ENCODE results near the gene LRRC37A3.
A peak's percentile ranks its signal among the peaks of the same experiment; 100 is the strongest.
"Not testable (repeated sequence)": the region's sequence is repeated elsewhere in the genome, so short reads cannot be mapped to it uniquely, and the experiment has no call there.

LRRC37A3 gene

GRCh38 chr17:64909511-64910190 lies 9.6 kb downstream of the LRRC37A3 start:
- not testable (repeated sequence) for H3K27me3 ChIP-seq (replicated peaks; ENCODE audit: control insufficient read depth, insufficient read depth, low read length, poor library complexity, severe bottlenecking); DNase-seq; H3K9me3 ChIP-seq (ENCODE audit: control insufficient read depth, low read length); H3K36me3 ChIP-seq (ENCODE audit: control insufficient read depth, insufficient read depth, low read length); H3K4me3 ChIP-seq (ENCODE audit: insufficient read depth, low read depth, low read length, poor library complexity, severe bottlenecking); H3K4me1 ChIP-seq (ENCODE audit: control insufficient read depth, insufficient read depth, low read length, poor library complexity, severe bottlenecking); H3K27ac ChIP-seq (ENCODE audit: insufficient read depth, low read length, poor library complexity, severe bottlenecking)

- H3K9me3 ChIP-seq (ENCODE audit: control insufficient read depth, low read length); H3K27ac ChIP-seq (ENCODE audit: insufficient read depth, low read length, poor library complexity, severe bottlenecking); H3K4me1 ChIP-seq (ENCODE audit: control insufficient read depth, insufficient read depth, low read length, poor library complexity, severe bottlenecking); DNase-seq; H3K36me3 ChIP-seq (ENCODE audit: control insufficient read depth, insufficient read depth, low read length); H3K27me3 ChIP-seq (replicated peaks; ENCODE audit: control insufficient read depth, insufficient read depth, low read length, poor library complexity, severe bottlenecking); H3K4me3 ChIP-seq (ENCODE audit: insufficient read depth, low read depth, low read length, poor library complexity, severe bottlenecking): not testable (repeated sequence)
Observed at GRCh38 chr17:64904069-64904468, 15.2 kb downstream of the LRRC37A3 start.

- H3K27ac ChIP-seq (ENCODE audit: insufficient read depth, low read length, poor library complexity, severe bottlenecking); H3K4me1 ChIP-seq (ENCODE audit: control insufficient read depth, insufficient read depth, low read length, poor library complexity, severe bottlenecking); H3K36me3 ChIP-seq (ENCODE audit: control insufficient read depth, insufficient read depth, low read length); H3K9me3 ChIP-seq (ENCODE audit: control insufficient read depth, low read length); H3K4me3 ChIP-seq (ENCODE audit: insufficient read depth, low read depth, low read length, poor library complexity, severe bottlenecking); DNase-seq; H3K27me3 ChIP-seq (replicated peaks; ENCODE audit: control insufficient read depth, insufficient read depth, low read length, poor library complexity, severe bottlenecking): not testable (repeated sequence)
Observed at GRCh38 chr17:64897136-64897535, 22.1 kb downstream of the LRRC37A3 start.

- not testable (repeated sequence) for H3K4me1 ChIP-seq (ENCODE audit: control insufficient read depth, insufficient read depth, low read length, poor library complexity, severe bottlenecking); DNase-seq; H3K27me3 ChIP-seq (replicated peaks; ENCODE audit: control insufficient read depth, insufficient read depth, low read length, poor library complexity, severe bottlenecking); H3K36me3 ChIP-seq (ENCODE audit: control insufficient read depth, insufficient read depth, low read length); H3K4me3 ChIP-seq (ENCODE audit: insufficient read depth, low read depth, low read length, poor library complexity, severe bottlenecking); H3K9me3 ChIP-seq (ENCODE audit: control insufficient read depth, low read length); H3K27ac ChIP-seq (ENCODE audit: insufficient read depth, low read length, poor library complexity, severe bottlenecking)
Observed at GRCh38 chr17:64874210-64874609, 45.1 kb downstream of the LRRC37A3 start.

- H3K4me1 ChIP-seq (ENCODE audit: control insufficient read depth, insufficient read depth, low read length, poor library complexity, severe bottlenecking); H3K27ac ChIP-seq (ENCODE audit: insufficient read depth, low read length, poor library complexity, severe bottlenecking); H3K9me3 ChIP-seq (ENCODE audit: control insufficient read depth, low read length); H3K27me3 ChIP-seq (replicated peaks; ENCODE audit: control insufficient read depth, insufficient read depth, low read length, poor library complexity, severe bottlenecking); H3K4me3 ChIP-seq (ENCODE audit: insufficient read depth, low read depth, low read length, poor library complexity, severe bottlenecking); H3K36me3 ChIP-seq (ENCODE audit: control insufficient read depth, insufficient read depth, low read length): not testable (repeated sequence)
- peak; percentile 44 to 52 (median 47) for DNase-seq
Observed at GRCh38 chr17:64847504-64848466, 71.5 kb downstream of the LRRC37A3 start.

- not testable (repeated sequence) for H3K4me1 ChIP-seq (ENCODE audit: control insufficient read depth, insufficient read depth, low read length, poor library complexity, severe bottlenecking); H3K36me3 ChIP-seq (ENCODE audit: control insufficient read depth, insufficient read depth, low read length); H3K27me3 ChIP-seq (replicated peaks; ENCODE audit: control insufficient read depth, insufficient read depth, low read length, poor library complexity, severe bottlenecking); H3K27ac ChIP-seq (ENCODE audit: insufficient read depth, low read length, poor library complexity, severe bottlenecking); H3K9me3 ChIP-seq (ENCODE audit: control insufficient read depth, low read length); H3K4me3 ChIP-seq (ENCODE audit: insufficient read depth, low read depth, low read length, poor library complexity, severe bottlenecking); DNase-seq
Observed at GRCh38 chr17:64846892-64847291, 72.4 kb downstream of the LRRC37A3 start.

- not testable (repeated sequence) for H3K36me3 ChIP-seq (ENCODE audit: control insufficient read depth, insufficient read depth, low read length); H3K4me3 ChIP-seq (ENCODE audit: insufficient read depth, low read depth, low read length, poor library complexity, severe bottlenecking); H3K27ac ChIP-seq (ENCODE audit: insufficient read depth, low read length, poor library complexity, severe bottlenecking); H3K9me3 ChIP-seq (ENCODE audit: control insufficient read depth, low read length); DNase-seq; H3K4me1 ChIP-seq (ENCODE audit: control insufficient read depth, insufficient read depth, low read length, poor library complexity, severe bottlenecking); H3K27me3 ChIP-seq (replicated peaks; ENCODE audit: control insufficient read depth, insufficient read depth, low read length, poor library complexity, severe bottlenecking)
Observed at GRCh38 chr17:64843918-64844317, 75.4 kb downstream of the LRRC37A3 start.

GRCh38 chr17:64842900-64843299 lies 76.4 kb downstream of the LRRC37A3 start:
- not testable (repeated sequence) for H3K4me3 ChIP-seq (ENCODE audit: insufficient read depth, low read depth, low read length, poor library complexity, severe bottlenecking); H3K4me1 ChIP-seq (ENCODE audit: control insufficient read depth, insufficient read depth, low read length, poor library complexity, severe bottlenecking); H3K27ac ChIP-seq (ENCODE audit: insufficient read depth, low read length, poor library complexity, severe bottlenecking); DNase-seq; H3K36me3 ChIP-seq (ENCODE audit: control insufficient read depth, insufficient read depth, low read length); H3K27me3 ChIP-seq (replicated peaks; ENCODE audit: control insufficient read depth, insufficient read depth, low read length, poor library complexity, severe bottlenecking); H3K9me3 ChIP-seq (ENCODE audit: control insufficient read depth, low read length)

- not testable (repeated sequence) for H3K4me3 ChIP-seq (ENCODE audit: insufficient read depth, low read depth, low read length, poor library complexity, severe bottlenecking); H3K27ac ChIP-seq (ENCODE audit: insufficient read depth, low read length, poor library complexity, severe bottlenecking); H3K27me3 ChIP-seq (replicated peaks; ENCODE audit: control insufficient read depth, insufficient read depth, low read length, poor library complexity, severe bottlenecking); H3K36me3 ChIP-seq (ENCODE audit: control insufficient read depth, insufficient read depth, low read length); DNase-seq; H3K4me1 ChIP-seq (ENCODE audit: control insufficient read depth, insufficient read depth, low read length, poor library complexity, severe bottlenecking); H3K9me3 ChIP-seq (ENCODE audit: control insufficient read depth, low read length)
Observed at GRCh38 chr17:64840960-64841359, 78.3 kb downstream of the LRRC37A3 start.

- H3K36me3 ChIP-seq (ENCODE audit: control insufficient read depth, insufficient read depth, low read length); H3K4me1 ChIP-seq (ENCODE audit: control insufficient read depth, insufficient read depth, low read length, poor library complexity, severe bottlenecking); H3K9me3 ChIP-seq (ENCODE audit: control insufficient read depth, low read length); H3K4me3 ChIP-seq (ENCODE audit: insufficient read depth, low read depth, low read length, poor library complexity, severe bottlenecking); H3K27ac ChIP-seq (ENCODE audit: insufficient read depth, low read length, poor library complexity, severe bottlenecking); H3K27me3 ChIP-seq (replicated peaks; ENCODE audit: control insufficient read depth, insufficient read depth, low read length, poor library complexity, severe bottlenecking); DNase-seq: not testable (repeated sequence)
Observed at GRCh38 chr17:64838513-64838912, 80.8 kb downstream of the LRRC37A3 start.
